ENCODE results near the gene AGR2.
"Not testable (repeated sequence)": the region's sequence is repeated elsewhere in the genome, so short reads cannot be mapped to it uniquely, and the experiment has no call there.

The AGR2 gene

GRCh38 chr7:16804674-16805439, at the start of gene AGR2:
AGR2 (minus strand) TSS chr7:16804999; CDS start chr7:16801796, 3,203 bp downstream.
- peak; percentile 78 for DNase-seq

GRCh38 chr7:16853189-16853588, 48.4 kb upstream of the AGR2 start:
- not testable (repeated sequence) for DNase-seq

GRCh38 chr7:16851829-16852228, 47.0 kb upstream of the AGR2 start:
- no peak for DNase-seq

GRCh38 chr7:16850614-16851466, 46.0 kb upstream of the AGR2 start:
- DNase-seq, result no peak

GRCh38 chr7:16849296-16850148, 44.7 kb upstream of the AGR2 start:
- no peak for DNase-seq

GRCh38 chr7:16847381-16847860, 42.6 kb upstream of the AGR2 start:
- no peak for DNase-seq

GRCh38 chr7:16846601-16847165, 41.9 kb upstream of the AGR2 start:
- DNase-seq, result no peak

GRCh38 chr7:16845746-16846145, 40.9 kb upstream of the AGR2 start:
- DNase-seq, result no peak

GRCh38 chr7:16841681-16842080, 36.9 kb upstream of the AGR2 start:
- no peak for DNase-seq

GRCh38 chr7:16840094-16840493, 35.3 kb upstream of the AGR2 start:
- DNase-seq, result no peak

- no peak for DNase-seq
These were observed 34.8 kb upstream of the AGR2 start for GRCh38 chr7:16839646-16840045.

GRCh38 chr7:16838891-16839290, 34.1 kb upstream of the AGR2 start:
- DNase-seq, result no peak

GRCh38 chr7:16838386-16838785, 33.6 kb upstream of the AGR2 start:
- DNase-seq, result no peak

GRCh38 chr7:16836481-16836880, 31.7 kb upstream of the AGR2 start:
- no peak for DNase-seq

- DNase-seq, result no peak
These were observed 28.6 kb upstream of the AGR2 start for GRCh38 chr7:16833373-16833772.

- no peak for DNase-seq
These were observed 21.3 kb upstream of the AGR2 start for GRCh38 chr7:16826060-16826459.

- no peak for DNase-seq
These were observed 17.2 kb upstream of the AGR2 start for GRCh38 chr7:16822029-16822428.

GRCh38 chr7:16818732-16819131, 13.9 kb upstream of the AGR2 start:
- no peak for DNase-seq

GRCh38 chr7:16817536-16817935, 12.7 kb upstream of the AGR2 start:
- no peak for DNase-seq

- DNase-seq, result no peak
These were observed 12.0 kb upstream of the AGR2 start for GRCh38 chr7:16816824-16817223.

- no peak for DNase-seq
These were observed 10.2 kb upstream of the AGR2 start for GRCh38 chr7:16815001-16815400.

- DNase-seq, result no peak
These were observed 8.4 kb upstream of the AGR2 start for GRCh38 chr7:16813232-16813616.
